Esophagus muscularis mucosa (tissue), 3 donors: ENCODE results near the gene SMAD1.

Source experiments
- EP300 ChIP-seq: sonication (generic); formaldehyde crosslinking; IDR thresholded peaks from one replicate; pipeline ENCODE4 v1.6.1; 2017; ENCODE audit warnings: antibody characterized with exemption
- TF ChIP-seq, protein P1 (sequence below), 3 experiments: fragments of 200-600 bp in 2 of 3; fragments of 450-650 bp in 1 of 3; sonication (generic) in 2 of 3; IDR thresholded peaks; one replicate each; pipeline ENCODE4 v1.5.1; 2017 to 2019; ENCODE audit warnings: antibody characterized with exemption in 3 of 3, mild to moderate bottlenecking in 2 of 3, moderate library complexity in 1 of 3

DNA sequence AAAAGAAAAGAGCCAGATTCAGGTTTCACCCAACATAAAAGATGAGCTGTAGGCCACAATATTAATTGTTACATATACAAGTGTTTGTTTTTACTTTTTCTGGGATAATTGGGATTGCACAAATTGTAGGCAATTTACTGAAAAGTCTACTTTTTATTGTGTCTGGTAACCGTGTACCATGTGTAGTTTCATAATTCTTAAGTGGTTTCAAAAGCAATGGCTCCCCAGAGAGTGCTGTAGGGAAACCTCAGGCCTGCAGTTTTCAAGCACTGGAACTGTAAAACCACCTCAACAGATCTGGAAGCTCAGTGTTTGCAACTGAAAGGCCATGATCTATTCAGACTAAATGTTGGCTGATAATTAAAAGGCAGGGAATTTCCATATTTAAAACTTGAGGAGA, 83.7 kb downstream of the SMAD1 start:
- TF ChIP-seq EP300: no peak
- TF ChIP-seq, protein P1, sequence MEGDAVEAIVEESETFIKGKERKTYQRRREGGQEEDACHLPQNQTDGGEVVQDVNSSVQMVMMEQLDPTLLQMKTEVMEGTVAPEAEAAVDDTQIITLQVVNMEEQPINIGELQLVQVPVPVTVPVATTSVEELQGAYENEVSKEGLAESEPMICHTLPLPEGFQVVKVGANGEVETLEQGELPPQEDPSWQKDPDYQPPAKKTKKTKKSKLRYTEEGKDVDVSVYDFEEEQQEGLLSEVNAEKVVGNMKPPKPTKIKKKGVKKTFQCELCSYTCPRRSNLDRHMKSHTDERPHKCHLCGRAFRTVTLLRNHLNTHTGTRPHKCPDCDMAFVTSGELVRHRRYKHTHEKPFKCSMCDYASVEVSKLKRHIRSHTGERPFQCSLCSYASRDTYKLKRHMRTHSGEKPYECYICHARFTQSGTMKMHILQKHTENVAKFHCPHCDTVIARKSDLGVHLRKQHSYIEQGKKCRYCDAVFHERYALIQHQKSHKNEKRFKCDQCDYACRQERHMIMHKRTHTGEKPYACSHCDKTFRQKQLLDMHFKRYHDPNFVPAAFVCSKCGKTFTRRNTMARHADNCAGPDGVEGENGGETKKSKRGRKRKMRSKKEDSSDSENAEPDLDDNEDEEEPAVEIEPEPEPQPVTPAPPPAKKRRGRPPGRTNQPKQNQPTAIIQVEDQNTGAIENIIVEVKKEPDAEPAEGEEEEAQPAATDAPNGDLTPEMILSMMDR (IDR thresholded peaks at IDR 0.05): no peak
